Endometrial microvascular endothelial cells (primary cell): ENCODE data around the gene G3BP1. TPM values are rescaled to one million over a fixed set of nuclear protein-coding genes. Genes with fewer than 3 reads are reported as not detected.

Experiments
- in situ Hi-C: cut with HindIII; loops from 2 replicates; pipeline ENCODE4 v1.10.0; 2017; ENCODE audit warnings: low sequenced_read_pairs, low pct_unique_long_range_greater_than_20kb; ENCODE audit errors: inconsistent ontology term
- total RNA-seq: library from RNA; depleted of rRNA; stranded (reverse); fragments of >200 nt; gene quantifications from one replicate; pipeline ENCODE4 v1.2.3, GENCODE V29; 2015; ENCODE audit errors: inconsistent ontology term

Gene G3BP1
- total RNA-seq, 1 donor from 2014 or later: 215 TPM

DNA sequence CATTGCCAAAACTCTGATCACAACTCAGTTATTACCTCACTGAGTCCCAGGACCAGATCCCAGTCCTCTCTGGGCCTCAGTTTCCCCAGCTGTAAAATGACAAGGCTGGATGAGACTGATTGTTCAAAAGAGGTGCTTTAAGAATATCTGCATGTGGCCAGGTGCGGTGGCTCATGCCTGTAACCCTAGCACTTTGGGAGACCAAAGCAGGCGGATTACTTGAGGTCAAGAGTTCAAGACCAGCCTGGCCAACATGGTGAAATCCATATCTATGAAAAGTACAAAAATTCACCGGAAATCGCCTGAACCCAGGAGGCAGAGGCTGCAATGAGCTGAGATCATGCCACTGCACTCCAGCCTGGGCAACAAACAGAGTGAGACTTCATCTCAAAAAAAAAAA is 21.6 kb upstream of the G3BP1 start:
- in situ Hi-C loops: no loop called here

DNA sequence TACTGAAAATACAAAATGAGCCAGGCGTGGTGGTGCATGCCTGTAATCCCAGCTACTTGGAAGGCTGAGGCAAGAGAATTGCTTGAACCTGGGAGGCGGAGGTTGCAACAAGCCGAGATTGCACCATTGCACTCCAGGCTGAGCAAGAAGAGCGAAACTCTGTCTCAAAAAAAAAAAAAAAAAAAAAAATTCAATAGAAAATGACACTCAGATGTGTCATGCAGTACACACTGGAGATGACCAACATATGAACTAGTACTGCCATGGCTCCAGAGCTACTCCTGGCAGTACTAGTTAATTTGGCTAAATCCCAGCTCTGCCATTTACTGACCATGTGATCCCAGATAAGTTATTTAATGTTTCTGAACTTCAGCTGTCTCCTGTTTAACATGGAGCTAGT is 20.7 kb upstream of the G3BP1 start:
- in situ Hi-C loops: no loop called here

DNA sequence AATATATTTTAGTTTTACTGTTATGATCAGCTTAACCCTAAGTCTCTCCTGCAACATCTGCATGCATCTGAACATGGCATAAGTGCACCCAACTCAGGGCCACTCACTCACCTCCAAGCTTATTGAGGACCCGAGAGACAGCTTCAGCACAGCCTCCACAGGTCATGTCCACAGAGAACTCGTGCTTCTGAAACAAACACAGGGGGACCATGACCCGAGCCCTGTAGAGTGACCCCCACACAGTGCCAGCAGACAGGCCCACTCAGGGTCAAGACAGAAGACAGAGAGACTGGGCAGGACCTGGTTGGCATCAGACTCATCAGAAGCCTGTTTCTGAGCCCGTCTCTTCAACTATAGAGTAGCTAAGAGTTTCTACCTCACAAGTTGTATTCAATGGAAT is 20.2 kb upstream of the G3BP1 start:
- in situ Hi-C loops: no loop called here

DNA sequence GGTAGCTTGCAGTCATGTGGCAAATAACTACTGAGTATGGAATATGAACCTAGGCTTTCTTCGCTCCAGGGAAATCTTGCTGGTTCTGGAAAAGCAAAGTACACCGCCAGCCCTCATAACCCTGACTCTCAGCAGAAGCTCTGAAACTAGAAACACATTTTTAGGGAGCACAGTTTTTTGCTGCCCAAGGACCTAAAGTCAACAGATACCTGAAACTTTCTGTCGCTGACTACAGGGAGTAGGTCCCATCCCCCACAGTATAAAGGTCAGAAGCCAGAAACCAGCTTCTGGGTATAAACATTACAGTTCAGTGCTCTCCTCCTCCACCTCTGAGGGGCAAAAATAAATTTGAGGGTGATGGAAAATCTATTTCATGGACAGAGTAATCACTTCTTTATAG is 16.4 kb upstream of the G3BP1 start:
- in situ Hi-C loops: no loop called here

DNA sequence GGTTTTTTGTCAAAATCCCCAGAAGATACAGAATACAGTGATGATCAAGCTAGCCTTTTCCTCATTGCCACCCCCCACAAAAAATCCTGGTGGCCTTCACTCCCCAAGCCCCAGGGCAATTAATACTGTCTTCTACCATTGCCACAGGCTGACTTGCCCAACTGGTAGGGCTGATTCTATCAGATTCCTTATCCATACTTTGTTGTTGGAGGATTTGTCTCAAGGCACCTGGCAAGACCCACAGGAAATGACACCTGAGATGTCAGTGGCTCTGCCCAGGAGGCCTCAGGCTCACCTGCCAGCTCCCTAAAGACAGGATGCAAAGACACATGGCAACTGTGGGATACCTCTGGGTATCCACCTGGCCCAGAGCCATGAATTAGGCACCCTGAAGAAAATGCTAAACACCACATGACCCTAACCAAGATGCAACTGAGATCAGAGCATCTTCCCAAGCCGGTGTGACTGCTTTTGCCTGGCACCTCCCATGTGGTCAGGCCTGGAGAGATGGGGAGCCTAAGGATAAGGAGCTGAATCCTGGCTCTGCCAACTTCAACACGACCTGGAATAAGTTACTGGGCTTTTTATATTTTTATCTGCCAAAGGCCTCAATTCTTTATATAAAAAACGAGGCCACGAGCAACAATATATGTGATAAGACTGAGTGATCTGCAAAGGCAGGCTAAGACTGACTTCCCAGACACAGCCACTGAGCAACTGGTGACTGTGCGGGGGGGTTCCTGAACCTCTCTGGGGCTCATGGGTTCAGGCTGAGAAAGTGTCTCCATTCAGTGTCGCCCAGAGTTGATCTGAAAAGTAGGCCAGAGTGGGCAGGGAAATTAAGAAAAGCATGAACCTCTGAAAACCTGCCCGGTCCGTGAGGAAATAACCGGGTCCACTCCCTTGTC is 14.3 kb upstream of the G3BP1 start:
- in situ Hi-C loops: no loop called here

DNA sequence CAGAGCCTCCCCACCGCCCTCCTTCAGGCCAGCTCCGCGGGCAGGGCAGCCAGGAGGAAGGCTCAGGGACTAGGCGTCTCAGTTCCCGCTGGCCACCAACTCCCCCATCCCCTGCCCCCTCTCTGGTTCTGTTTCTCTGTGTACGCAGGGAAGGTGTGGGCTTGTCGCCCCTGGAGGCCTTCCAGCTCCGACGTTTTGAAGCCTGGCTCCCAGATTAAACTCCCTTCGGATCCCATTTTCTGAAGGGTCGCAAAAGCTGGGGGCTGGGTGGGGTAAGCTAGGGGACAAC is 13.7 kb upstream of the G3BP1 start:
- in situ Hi-C loops: no loop called here

DNA sequence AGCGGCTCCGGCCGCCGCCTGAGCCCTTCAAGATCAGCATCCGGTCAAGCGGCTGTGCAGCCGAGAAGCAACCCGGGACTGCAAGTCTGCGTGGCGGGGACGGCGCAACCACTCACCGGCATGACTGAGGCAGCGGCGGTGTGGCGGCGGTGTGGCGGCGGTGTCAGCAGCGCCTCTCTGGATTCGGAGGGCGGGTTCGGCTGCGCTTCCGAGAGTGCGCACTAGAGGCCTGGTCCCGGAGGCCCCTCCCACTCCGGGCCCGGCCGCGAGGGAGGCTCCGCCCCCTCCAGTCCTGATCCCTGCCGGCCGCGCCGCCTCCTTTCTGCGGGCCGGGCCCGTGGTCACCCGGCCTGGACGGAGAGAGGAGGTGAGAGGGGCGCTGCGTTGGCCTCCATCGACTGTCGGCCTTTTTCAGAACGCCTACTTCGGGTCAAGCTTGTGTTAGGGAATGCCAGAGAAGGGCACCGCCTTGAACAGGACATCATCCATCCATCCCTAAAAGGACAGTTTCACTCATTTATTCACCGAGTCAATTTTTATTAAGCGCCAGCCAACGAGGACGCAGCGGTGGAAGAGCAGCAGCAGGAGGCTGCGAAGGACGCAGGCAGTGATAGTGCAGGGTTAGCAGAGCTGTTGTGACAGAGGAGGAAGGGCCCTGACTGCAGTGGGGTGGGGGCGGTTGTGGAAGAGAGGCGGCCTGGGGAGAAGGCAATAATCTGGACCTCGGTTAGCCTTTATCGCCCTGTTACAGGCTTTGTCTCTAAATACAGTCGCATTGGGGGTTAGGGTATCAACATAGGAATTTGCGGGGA is 13.1 kb upstream of the G3BP1 start, which contains the start of gene ATOX1:
TSS of gene ATOX1 (minus strand) at position 202 of the 812 bp plus-strand sequence. CDS start at position 122, 80 bp downstream.
- in situ Hi-C loops: no loop called here

DNA sequence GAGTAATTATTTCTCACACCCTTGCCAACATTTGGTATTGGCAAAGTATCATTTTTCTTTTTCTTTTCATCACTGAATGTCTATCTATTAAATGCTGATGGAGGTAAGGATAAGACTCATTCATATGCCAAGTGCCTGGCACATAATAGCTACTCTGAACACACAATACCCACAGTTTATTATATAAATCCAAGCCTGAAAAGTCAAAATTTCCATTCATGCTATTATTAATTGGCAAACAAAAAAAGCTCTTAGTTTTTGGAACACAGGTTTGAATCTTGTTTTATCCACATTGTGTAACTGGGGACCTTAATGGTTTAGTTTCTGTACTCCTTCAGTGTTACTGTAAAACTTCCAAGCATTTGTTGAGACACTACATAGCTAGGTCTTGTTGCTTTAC is 7.0 kb upstream of the G3BP1 start:
- in situ Hi-C loops: no loop called here

DNA sequence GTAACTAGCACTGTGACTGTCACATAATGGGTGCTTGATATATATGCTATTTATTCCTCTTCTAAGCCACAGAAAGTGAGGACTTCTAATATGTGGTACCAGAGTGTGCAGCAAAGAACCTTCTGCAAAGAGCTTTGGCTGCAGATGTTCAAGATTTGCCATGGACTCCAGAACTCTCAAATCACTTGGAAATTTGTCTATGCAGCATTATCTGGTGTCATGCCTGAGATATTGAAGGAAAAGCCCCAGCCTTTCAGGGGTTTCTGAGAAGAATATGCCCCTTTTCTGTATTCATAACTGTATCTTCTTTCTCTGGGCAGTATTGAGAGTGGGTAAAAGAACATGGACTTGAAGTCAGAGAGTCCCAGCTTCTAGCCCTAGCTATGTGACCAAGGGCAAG is 4.8 kb upstream of the G3BP1 start:
- in situ Hi-C loops: no loop called here

DNA sequence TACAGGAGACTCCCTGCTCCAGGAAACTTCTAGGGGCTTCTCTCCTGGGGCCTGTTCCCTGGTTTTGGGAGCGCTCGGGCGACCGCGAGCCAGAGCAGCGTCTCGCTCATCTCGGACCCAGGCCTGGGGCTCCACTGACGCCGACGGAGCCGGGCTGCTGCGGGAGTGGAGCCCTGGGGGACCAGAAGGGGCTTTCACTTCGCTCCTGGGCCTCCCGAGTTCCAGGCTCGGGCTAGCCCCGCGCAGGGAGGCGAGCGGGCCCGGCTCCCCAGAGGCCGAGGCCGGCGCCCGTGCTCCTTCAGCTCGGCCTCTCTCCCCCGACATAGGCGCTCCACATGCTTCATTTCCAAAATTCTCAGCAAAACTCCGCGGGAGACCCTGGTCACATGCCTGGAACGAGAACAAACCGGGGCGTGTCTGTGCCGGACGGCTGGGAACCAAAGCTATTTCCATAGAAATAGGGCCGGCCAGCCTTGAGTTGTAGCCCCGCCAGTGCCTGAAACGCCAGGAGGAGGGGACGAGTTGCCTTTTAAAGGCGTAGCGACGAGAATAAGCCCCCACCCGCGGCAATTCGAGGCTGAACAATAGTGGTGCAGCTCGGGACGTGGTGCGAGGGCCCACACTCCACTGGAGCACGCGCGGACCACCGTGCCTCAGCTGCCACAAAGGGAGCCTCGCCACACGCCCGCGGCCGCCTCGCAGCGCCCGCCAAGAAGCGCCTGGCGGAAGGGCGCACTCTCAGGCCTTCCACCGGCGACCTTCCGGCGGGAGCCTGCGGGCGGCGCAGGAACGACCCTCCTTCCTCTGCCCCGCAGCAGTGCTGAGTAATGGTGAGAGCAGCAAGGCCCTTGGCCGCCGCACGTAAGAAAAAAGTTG is 1.1 kb upstream of the G3BP1 start:
- in situ Hi-C loops: no loop called here

DNA sequence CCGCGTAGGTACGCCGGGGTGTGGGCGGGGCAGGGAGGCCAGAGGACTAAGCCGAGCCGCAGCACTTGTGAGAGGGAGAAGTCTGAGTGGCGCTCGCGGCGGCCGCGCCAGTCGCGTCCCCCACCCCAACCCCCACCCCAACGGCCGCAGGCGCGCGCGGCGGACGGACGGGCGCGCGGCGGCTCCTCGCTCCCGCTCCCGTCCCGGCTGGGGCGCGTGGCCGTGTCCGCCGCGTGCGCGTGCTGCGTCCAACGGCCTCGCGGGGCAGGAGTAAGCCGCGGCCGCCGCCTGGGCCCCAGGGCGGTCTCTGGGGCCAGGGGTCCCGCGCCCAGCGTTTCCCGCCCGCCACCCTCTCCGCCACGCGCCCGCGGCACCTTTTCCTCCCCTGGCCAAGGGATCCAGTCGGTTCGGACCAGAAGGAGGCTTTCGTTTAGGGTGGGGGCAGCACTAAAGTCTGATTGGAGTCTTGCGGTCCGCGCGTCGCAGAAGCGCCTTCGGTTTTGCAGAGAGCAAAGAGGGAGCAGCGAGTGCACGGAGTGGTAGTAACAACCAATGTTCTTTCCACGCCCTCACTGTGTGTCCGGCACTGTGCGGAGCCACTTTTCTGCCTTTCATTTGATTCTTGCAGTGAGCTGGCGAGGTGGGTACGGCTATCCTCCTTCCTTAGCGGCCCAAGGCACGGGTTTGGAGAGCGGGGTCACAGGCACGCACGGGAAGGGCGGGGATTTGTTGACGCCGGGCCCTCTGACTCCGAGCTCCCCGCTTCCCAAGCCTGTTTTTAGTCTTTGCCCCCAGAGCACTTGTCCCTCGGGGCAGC is 483 bp downstream of the G3BP1 start:
- in situ Hi-C loops: no loop called here

DNA sequence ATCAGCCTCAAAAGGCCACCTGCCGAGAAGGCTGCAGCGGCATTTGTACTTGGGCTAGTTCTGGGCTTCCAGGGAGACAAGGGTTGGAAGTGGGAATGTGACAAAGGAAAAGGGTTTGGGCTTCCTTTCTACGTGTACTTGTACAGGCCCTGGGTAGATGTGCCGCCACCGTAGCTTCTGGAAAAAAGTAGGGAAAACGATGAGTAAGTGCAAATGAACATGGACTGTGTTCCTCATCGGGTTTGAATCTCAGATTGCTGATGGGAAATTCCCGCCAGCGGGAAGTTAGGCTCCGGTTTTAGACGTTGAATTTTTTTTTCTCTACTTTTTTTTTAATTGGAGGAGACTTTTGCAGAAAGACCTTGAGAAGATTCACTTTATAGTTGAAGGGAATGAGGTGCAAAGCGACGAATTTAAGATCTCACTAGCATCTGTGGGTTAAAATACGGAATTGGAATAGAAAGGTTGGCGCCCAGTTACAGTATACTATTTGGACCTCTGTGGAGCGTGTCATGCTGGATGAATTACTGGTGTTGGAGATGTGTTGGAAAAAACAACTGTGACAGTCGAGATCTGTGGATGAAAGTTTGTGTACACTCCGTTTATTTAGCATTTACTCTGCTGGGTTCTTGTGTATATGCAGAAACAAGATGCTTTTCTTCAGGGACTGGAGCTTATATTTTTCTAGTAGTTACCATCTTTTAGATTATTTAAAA is 1.2 kb downstream of the G3BP1 start:
- in situ Hi-C loops: no loop called here

DNA sequence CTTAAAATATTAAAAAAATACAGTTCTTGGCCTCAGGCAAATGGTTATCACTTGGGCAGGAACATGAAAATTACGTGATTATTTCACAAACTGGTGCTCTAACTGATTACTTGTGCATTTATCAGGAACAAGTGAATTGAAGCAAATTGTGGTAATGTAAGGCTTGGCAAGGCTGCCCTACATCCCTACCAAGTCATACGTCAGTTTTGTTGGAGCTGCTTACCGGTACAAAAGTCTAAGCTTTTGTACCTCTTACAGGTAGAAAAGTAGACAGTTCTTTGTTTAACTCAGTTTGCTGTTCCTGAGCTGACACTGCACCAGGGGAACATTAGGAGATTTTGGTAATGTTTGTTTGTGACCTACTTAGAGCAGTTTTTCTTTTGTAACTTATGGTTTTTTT is 2.2 kb downstream of the G3BP1 start:
- in situ Hi-C loops: no loop called here

DNA sequence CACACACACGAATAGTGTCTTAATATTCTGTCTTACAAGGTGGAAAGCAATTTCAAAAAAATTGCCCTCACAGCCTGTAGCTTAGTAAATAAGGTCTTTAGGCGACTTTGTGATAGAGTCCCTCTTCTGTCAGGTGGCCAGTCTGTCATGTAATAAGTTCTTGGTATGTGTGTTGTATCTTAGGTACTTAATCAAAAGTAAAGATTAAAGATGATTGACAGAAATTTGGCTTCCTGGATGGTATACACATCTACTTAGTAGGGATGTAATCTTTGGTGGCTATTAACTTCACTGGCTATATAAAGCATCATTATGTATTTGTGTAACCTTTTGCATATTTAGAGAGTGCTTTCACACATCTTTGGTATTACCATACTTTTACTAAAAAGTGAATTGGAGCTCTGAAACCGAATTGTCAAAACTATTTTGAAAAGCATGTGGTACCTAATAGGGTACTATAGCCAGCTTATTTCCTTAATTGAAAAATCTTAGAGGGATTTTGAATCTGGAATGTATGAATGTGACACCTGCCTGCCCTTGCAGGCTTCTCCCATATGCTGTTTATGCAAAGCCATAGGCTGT is 3.4 kb downstream of the G3BP1 start:
- in situ Hi-C loops: no loop called here

DNA sequence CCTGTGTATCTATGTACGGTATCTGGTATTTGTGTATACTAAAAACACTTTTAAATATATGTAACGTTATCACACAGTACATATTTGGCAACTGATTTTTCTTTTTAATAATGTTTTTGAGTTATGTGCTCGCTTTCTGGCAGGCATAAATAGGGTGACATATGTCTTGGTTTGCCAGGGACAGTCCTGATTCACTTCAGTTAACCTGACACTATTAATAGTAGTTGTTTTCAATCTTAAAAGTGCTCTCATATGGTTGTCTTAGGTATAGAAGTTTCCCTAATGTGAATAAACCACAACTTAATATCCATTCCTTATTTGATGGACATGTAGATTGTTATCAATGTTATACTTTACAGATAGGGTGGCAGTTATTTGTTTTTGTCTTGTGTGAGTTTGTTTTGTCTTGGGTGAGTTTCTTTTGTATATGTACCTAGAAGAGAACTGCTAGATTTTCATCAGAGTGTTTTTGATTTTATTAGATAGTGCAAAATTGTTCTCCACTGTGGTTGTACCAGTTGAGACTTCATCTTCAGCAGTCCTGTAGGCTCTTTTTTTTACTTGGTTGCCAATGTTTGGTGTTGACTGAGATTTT is 7.9 kb downstream of the G3BP1 start:
- in situ Hi-C loops: no loop called here

DNA sequence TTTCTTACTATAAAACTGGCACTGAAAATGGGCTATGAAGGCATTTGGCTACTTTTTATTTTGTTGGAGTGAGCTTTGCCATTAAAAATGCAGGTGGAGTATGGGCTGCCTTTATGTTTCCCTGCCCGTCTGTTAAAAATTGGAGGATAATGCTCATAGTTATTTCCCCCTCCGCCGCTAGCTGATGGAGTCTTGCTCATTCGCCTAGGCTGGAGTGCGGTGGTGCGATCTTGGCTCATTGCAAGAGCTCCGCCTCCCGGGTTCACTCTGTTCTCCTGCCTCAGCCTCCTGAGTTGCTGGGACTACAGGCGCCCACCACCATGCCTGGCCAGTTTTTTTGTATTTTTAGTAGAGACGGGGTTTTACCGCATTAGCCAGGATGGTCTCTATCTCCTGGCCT is 8.6 kb downstream of the G3BP1 start:
- in situ Hi-C loops: no loop called here

DNA sequence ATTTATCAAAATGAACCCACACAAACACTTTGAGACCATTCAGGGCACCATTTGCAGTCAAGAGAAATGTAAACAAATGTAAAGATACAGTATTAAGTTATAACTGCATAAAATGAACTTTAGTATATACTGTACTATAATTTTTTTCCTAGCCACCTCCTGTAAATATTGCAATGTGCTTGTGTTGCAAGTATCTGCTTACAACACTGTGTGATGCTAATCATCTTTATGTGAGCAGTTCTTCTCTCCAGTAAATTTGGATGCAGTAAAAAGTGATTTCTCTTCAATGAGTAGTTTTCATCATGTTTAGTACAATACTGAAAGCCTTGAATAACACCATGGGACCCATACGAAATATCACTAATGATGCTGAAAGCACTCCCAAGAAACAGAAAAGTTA is 9.4 kb downstream of the G3BP1 start:
- in situ Hi-C loops: no loop called here
